Tibial nerve (tissue), 4 donors: ENCODE data around the gene MTERF1.

Experiments
- EP300 ChIP-seq, 2 donors: sonication (generic); formaldehyde crosslinking; IDR thresholded peaks; one replicate each; pipeline ENCODE4 v1.6.1; 2017; ENCODE audit warnings: antibody characterized with exemption in 2 of 2, mild to moderate bottlenecking in 1 of 2
- POLR2A ChIP-seq, 2 donors: fragments of 450-650 bp; IDR thresholded peaks; one replicate each; pipeline ENCODE4 v1.6.1; 2017; ENCODE audit warnings: antibody characterized with exemption in 2 of 2, mild to moderate bottlenecking in 2 of 2, moderate library complexity in 2 of 2
- TF ChIP-seq, protein P1 (sequence below), 5 experiments: fragments of 200-600 bp in 3 of 5; fragments of 450-650 bp in 2 of 5; sonication (generic) in 3 of 5; IDR thresholded peaks; one replicate each; pipeline ENCODE4 v1.5.1; 2016 to 2019; ENCODE audit warnings: antibody characterized with exemption in 5 of 5, mild to moderate bottlenecking in 3 of 5, moderate library complexity in 2 of 5

DNA sequence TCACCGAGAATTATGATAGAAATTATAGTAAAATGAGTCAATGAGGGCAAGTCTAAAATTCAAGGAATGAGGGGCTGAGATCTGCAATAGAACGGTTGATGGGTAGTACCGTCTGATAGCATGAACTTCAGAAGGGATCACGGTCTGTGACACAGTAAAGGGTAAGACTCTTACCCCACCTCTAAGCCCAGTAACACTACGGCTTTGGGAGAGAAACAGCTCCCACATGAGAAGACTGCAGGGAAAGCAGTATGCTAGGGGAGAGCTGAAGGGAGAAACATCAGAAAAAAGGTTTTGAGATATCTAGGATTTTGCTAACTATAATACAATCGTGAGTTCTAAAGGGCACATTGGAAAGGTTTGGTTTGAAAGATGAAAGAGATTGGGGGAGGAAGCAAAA lies 47.4 kb upstream of the MTERF1 start:
- TF ChIP-seq, protein P1, sequence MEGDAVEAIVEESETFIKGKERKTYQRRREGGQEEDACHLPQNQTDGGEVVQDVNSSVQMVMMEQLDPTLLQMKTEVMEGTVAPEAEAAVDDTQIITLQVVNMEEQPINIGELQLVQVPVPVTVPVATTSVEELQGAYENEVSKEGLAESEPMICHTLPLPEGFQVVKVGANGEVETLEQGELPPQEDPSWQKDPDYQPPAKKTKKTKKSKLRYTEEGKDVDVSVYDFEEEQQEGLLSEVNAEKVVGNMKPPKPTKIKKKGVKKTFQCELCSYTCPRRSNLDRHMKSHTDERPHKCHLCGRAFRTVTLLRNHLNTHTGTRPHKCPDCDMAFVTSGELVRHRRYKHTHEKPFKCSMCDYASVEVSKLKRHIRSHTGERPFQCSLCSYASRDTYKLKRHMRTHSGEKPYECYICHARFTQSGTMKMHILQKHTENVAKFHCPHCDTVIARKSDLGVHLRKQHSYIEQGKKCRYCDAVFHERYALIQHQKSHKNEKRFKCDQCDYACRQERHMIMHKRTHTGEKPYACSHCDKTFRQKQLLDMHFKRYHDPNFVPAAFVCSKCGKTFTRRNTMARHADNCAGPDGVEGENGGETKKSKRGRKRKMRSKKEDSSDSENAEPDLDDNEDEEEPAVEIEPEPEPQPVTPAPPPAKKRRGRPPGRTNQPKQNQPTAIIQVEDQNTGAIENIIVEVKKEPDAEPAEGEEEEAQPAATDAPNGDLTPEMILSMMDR (IDR thresholded peaks at IDR 0.05): no peak
- TF ChIP-seq EP300 (IDR thresholded peaks at IDR 0.05) (no peak), POLR2A (IDR thresholded peaks at IDR 0.05) (no peak)
